ENCODE results near the gene CXCL16. TPM values are rescaled to one million over a fixed set of nuclear protein-coding genes. Genes with fewer than 3 reads are reported as not detected.

CXCL16 gene
- total and polyA plus RNA-seq, 2 of the 13 experiments (the other 11 are each of a cell fraction or from before 2014, with no cell fraction given) = 9.4 to 101 TPM

GRCh38 chr17:4788807-4789700, 49.3 kb upstream of the CXCL16 start, which contains the start of gene GLTPD2 (continued):
- TF ChIP-seq HMG20B (CRISPR knock-in tag; conservative IDR thresholded peaks at IDR 0.05) (0 out of 2 replicates have a peak, but pooled peaks have one; percentile 37), NFYB (CRISPR knock-in tag; IDR thresholded peaks at IDR 0.05) (peak; percentile 22; the same call in 1 of the 2 replicates), ZBTB33 (CRISPR knock-in tag; IDR thresholded peaks at IDR 0.05) (no peak), ZNF776 (CRISPR knock-in tag; IDR thresholded peaks at IDR 0.05) (no peak; the same call in 1 of the 2 replicates), ZNF484 (CRISPR knock-in tag; IDR thresholded peaks at IDR 0.05; ENCODE audit: borderline replicate concordance, low read depth) (no peak), SNAPC2 (CRISPR knock-in tag; IDR thresholded peaks at IDR 0.05) (no peak), GMEB2 (CRISPR knock-in tag; IDR thresholded peaks at IDR 0.05; ENCODE audit: low read depth) (no peak), CHCHD3 (CRISPR knock-in tag; IDR thresholded peaks at IDR 0.05) (no peak), ZNF367 (CRISPR knock-in tag; IDR thresholded peaks at IDR 0.05; ENCODE audit: borderline replicate concordance) (0 out of 2 replicates have a peak, but pooled peaks have one; percentile 38), ATF4 (CRISPR knock-in tag; IDR thresholded peaks at IDR 0.05) (0 out of 4 replicates have a peak, but pooled peaks of 1 of the 2 experiments have one; percentile 33), NRL (CRISPR knock-in tag; IDR thresholded peaks at IDR 0.05; ENCODE audit: borderline replicate concordance) (no peak), ZNF713 (CRISPR knock-in tag; IDR thresholded peaks at IDR 0.05) (no peak), BATF2 (CRISPR knock-in tag; IDR thresholded peaks at IDR 0.05) (no peak), PRMT3 (CRISPR knock-in tag; IDR thresholded peaks at IDR 0.05; ENCODE audit: borderline replicate concordance, low read depth) (no peak), ZBTB46 (CRISPR knock-in tag; IDR thresholded peaks at IDR 0.05; ENCODE audit: borderline replicate concordance) (no peak), NFIB (CRISPR knock-in tag; IDR thresholded peaks at IDR 0.05; ENCODE audit: borderline replicate concordance) (no peak), HOXA7 (CRISPR knock-in tag; IDR thresholded peaks at IDR 0.05) (no peak), ATAD3A (CRISPR knock-in tag; IDR thresholded peaks at IDR 0.05) (no peak), ZNF746 (CRISPR knock-in tag; IDR thresholded peaks at IDR 0.05) (peak; percentile 63; the same call in 1 of the 2 replicates), MEIS1 (CRISPR knock-in tag; IDR thresholded peaks at IDR 0.05; ENCODE audit: borderline replicate concordance) (peak; percentile 24; the same call in 1 of the 2 replicates), ZNF34 (CRISPR knock-in tag; IDR thresholded peaks at IDR 0.05; ENCODE audit: borderline replicate concordance) (no peak)

Data from HepG2 (cell line).